GM23338 (cell line): ENCODE measurements around the gene BCAS3. TPM values are rescaled to one million over a fixed set of nuclear protein-coding genes. Genes with fewer than 3 reads are reported as not detected.

Experiments used
- ATAC-seq: fragments of 200-7000 bp; cut with Tn5 transposase; 3 replicates; pipeline ENCODE4 v1.9.1; 2020
- DNase-seq: peaks from one replicate; pipeline ENCODE4 v3.0.0-alpha.2; 2015; ENCODE audit warnings: low spot score
- H2AFZ ChIP-seq: fragments of 200-600 bp; sonication (generic); 2 replicates; pipeline ENCODE4 v1.8.0; 2016; ENCODE audit warnings: antibody characterized with exemption, mild to moderate bottlenecking, moderate library complexity
- H3F3A ChIP-seq: fragments of 200-600 bp; sonication (generic); replicated peaks from 2 replicates; pipeline ENCODE4 v1.8.0; 2017; ENCODE audit warnings: antibody characterized with exemption, mixed run types, low read depth
- H3K27ac ChIP-seq: fragments of 200-600 bp; sonication (generic); 2 replicates; pipeline ENCODE4 v1.6.1; 2016; ENCODE audit warnings: low read depth
- H3K27me3 ChIP-seq: fragments of 200-600 bp; sonication (generic); 2 replicates; pipeline ENCODE4 v1.8.0; 2016; ENCODE audit warnings: mild to moderate bottlenecking, mixed run types, moderate library complexity; ENCODE audit not compliant: insufficient read depth
- H3K36me3 ChIP-seq: fragments of 200-600 bp; sonication (generic); 2 replicates; pipeline ENCODE4 v1.8.0; 2016; ENCODE audit warnings: mild to moderate bottlenecking; ENCODE audit not compliant: insufficient read depth
- H3K4me1 ChIP-seq: fragments of 200-600 bp; sonication (generic); 2 replicates; pipeline ENCODE4 v1.8.0; 2016; ENCODE audit warnings: mild to moderate bottlenecking, moderate library complexity; ENCODE audit not compliant: insufficient read depth
- H3K4me2 ChIP-seq: fragments of 200-600 bp; sonication (generic); 2 replicates; pipeline ENCODE4 v1.7.1; 2017; ENCODE audit warnings: mixed run types
- H3K4me3 ChIP-seq: fragments of 200-600 bp; sonication (generic); 2 replicates; pipeline ENCODE4 v1.6.1; 2016; ENCODE audit warnings: mixed run types
- H3K79me2 ChIP-seq: fragments of 200-600 bp; sonication (generic); replicated peaks from 2 replicates; pipeline ENCODE4 v1.8.0; 2017; ENCODE audit warnings: mild to moderate bottlenecking; ENCODE audit not compliant: insufficient read depth
- H3K9me2 ChIP-seq: fragments of 200-600 bp; sonication (generic); 2 replicates; pipeline ENCODE4 v1.8.0; 2017; ENCODE audit not compliant: insufficient read depth
- H4K20me1 ChIP-seq: fragments of 200-600 bp; sonication (generic); replicated peaks from 2 replicates; pipeline ENCODE4 v1.8.0; 2017; ENCODE audit warnings: mild to moderate bottlenecking; ENCODE audit not compliant: insufficient read depth
- H3K27ac Mint-ChIP-seq: 2 replicates; pipeline ENCODE4 v1.8.0; 2020; ENCODE audit warnings: inconsistent platforms, mild to moderate bottlenecking, moderate library complexity, mixed read lengths
- H3K27me3 Mint-ChIP-seq: 3 replicates; pipeline ENCODE4 v1.8.0; 2022; ENCODE audit warnings: low read depth, mild to moderate bottlenecking, moderate library complexity, mixed read lengths, inconsistent platforms; ENCODE audit not compliant: insufficient read depth, poor library complexity
- H3K36me3 Mint-ChIP-seq: 3 replicates; pipeline ENCODE4 v1.8.0; 2021; ENCODE audit warnings: low read depth, mild to moderate bottlenecking, inconsistent platforms, moderate library complexity, mixed read lengths
- H3K4me1 Mint-ChIP-seq: 3 replicates; pipeline ENCODE4 v1.8.0; 2020; ENCODE audit warnings: mild to moderate bottlenecking, inconsistent platforms, mixed read lengths
- H3K4me3 Mint-ChIP-seq: 3 replicates; pipeline ENCODE4 v1.8.0; 2021; ENCODE audit warnings: moderate library complexity, mild to moderate bottlenecking, inconsistent platforms, mixed read lengths
- H3K9me3 Mint-ChIP-seq: 3 replicates; pipeline ENCODE4 v1.8.0; 2020; ENCODE audit warnings: moderate library complexity, mild to moderate bottlenecking, inconsistent platforms, mixed read lengths
- CREB1 ChIP-seq: fragments of 250-450 bp; sonication (Bioruptor Pico); IDR thresholded peaks from 2 replicates; pipeline ENCODE4 v1.5.0; 2020; ENCODE audit warnings: low read depth, mild to moderate bottlenecking, moderate library complexity
- EZH2phosphoT487 ChIP-seq: fragments of 200-600 bp; sonication (generic); IDR thresholded peaks from one replicate; pipeline ENCODE4 v1.8.1; 2018; ENCODE audit warnings: antibody characterized with exemption; ENCODE audit not compliant: unreplicated experiment
- JUNB ChIP-seq: IDR thresholded peaks from one replicate; pipeline ENCODE4 v1.6.1; 2016; ENCODE audit warnings: antibody characterized with exemption; ENCODE audit not compliant: unreplicated experiment
- POLR2AphosphoS5 ChIP-seq: IDR thresholded peaks from 2 replicates; pipeline ENCODE4 v1.6.1; 2016; ENCODE audit warnings: antibody characterized with exemption, low read depth
- STAT1 ChIP-seq: IDR thresholded peaks from one replicate; pipeline ENCODE4 v1.6.1; 2016; ENCODE audit warnings: antibody characterized with exemption; ENCODE audit not compliant: unreplicated experiment
- polyA plus RNA-seq: library from polyadenylated mRNA; unstranded; fragments of >200 nt; fragmentation: Nextera tagmentation; extraction: Ambion mirVana; gene quantifications from 2 replicates; pipeline ENCODE4 v1.2.1, GENCODE V29; 2016
- total RNA-seq: library from RNA; depleted of rRNA; stranded (reverse); fragments of >200 nt; shearing (Covaris generic); gene quantifications from 2 replicates; pipeline ENCODE4 v1.2.3, GENCODE V29; 2014
- TF ChIP-seq, protein P1 (sequence below): fragments of 250-450 bp; sonication (Bioruptor Pico); IDR thresholded peaks from 2 replicates; pipeline ENCODE4 v1.5.0; 2020; ENCODE audit warnings: mild to moderate bottlenecking, moderate library complexity
- TF ChIP-seq, protein P2 (sequence below): IDR thresholded peaks from 2 replicates; pipeline ENCODE4 v1.6.1; 2016; ENCODE audit warnings: antibody characterized with exemption
- TF ChIP-seq, protein P3 (sequence below), 2 experiments: fragments of 200-600 bp in 1 of 2; sonication (generic) in 1 of 2; conservative IDR thresholded peaks; 2 replicates each; pipeline versions ENCODE4 v1.5.1 to v1.6.1; 2016 to 2017; ENCODE audit warnings: antibody characterized with exemption in 2 of 2, low read depth in 2 of 2, mild to moderate bottlenecking in 2 of 2, moderate library complexity in 1 of 2

Gene BCAS3
- total and polyA plus RNA-seq, 2 experiments from 2014 or later = 8.2 to 28.0 TPM

DNA sequence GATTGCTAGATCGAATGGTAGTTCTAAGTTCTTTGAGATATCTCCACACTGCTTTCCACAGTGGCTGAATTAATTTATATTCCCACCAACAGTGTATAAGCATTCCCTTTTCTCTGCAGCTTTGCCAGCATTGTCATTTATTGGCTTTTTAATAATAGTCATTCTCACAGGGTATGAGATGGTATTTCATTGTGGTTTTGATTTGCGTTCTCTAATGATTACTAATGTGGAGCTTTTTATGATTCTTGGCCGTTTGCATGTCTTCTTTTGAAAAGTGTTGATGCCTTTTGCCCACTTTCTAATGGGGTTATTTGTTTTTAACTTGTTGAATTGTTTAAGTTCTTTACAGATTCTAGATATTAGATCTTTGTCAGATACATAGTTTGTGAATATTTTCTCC, 36.5 kb upstream of the BCAS3 start:
- no peak for DNase-seq
- no peak overlapping the region for H3K4me3 ChIP-seq

More for the DNA sequence above, 36.5 kb upstream of the BCAS3 start:
- no peak overlapping the region for H2AFZ ChIP-seq
- TF ChIP-seq, protein P1, sequence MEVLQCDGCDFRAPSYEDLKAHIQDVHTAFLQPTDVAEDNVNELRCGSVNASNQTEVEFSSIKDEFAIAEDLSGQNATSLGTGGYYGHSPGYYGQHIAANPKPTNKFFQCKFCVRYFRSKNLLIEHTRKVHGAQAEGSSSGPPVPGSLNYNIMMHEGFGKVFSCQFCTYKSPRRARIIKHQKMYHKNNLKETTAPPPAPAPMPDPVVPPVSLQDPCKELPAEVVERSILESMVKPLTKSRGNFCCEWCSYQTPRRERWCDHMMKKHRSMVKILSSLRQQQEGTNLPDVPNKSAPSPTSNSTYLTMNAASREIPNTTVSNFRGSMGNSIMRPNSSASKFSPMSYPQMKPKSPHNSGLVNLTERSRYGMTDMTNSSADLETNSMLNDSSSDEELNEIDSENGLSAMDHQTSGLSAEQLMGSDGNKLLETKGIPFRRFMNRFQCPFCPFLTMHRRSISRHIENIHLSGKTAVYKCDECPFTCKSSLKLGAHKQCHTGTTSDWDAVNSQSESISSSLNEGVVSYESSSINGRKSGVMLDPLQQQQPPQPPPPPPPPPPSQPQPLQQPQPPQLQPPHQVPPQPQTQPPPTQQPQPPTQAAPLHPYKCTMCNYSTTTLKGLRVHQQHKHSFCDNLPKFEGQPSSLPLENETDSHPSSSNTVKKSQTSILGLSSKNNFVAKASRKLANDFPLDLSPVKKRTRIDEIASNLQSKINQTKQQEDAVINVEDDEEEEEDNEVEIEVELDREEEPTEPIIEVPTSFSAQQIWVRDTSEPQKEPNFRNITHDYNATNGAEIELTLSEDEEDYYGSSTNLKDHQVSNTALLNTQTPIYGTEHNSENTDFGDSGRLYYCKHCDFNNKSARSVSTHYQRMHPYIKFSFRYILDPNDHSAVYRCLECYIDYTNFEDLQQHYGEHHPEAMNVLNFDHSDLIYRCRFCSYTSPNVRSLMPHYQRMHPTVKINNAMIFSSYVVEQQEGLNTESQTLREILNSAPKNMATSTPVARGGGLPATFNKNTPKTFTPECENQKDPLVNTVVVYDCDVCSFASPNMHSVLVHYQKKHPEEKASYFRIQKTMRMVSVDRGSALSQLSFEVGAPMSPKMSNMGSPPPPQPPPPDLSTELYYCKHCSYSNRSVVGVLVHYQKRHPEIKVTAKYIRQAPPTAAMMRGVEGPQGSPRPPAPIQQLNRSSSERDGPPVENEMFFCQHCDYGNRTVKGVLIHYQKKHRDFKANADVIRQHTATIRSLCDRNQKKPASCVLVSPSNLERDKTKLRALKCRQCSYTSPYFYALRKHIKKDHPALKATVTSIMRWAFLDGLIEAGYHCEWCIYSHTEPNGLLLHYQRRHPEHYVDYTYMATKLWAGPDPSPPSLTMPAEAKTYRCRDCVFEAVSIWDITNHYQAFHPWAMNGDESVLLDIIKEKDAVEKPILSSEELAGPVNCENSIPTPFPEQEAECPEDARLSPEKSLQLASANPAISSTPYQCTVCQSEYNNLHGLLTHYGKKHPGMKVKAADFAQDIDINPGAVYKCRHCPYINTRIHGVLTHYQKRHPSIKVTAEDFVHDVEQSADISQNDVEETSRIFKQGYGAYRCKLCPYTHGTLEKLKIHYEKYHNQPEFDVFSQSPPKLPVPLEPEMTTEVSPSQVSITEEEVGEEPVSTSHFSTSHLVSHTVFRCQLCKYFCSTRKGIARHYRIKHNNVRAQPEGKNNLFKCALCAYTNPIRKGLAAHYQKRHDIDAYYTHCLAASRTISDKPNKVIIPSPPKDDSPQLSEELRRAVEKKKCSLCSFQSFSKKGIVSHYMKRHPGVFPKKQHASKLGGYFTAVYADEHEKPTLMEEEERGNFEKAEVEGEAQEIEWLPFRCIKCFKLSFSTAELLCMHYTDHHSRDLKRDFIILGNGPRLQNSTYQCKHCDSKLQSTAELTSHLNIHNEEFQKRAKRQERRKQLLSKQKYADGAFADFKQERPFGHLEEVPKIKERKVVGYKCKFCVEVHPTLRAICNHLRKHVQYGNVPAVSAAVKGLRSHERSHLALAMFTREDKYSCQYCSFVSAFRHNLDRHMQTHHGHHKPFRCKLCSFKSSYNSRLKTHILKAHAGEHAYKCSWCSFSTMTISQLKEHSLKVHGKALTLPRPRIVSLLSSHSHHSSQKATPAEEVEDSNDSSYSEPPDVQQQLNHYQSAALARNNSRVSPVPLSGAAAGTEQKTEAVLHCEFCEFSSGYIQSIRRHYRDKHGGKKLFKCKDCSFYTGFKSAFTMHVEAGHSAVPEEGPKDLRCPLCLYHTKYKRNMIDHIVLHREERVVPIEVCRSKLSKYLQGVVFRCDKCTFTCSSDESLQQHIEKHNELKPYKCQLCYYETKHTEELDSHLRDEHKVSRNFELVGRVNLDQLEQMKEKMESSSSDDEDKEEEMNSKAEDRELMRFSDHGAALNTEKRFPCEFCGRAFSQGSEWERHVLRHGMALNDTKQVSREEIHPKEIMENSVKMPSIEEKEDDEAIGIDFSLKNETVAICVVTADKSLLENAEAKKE (CRISPR knock-in tag) = no peak
- TF ChIP-seq, protein P2, sequence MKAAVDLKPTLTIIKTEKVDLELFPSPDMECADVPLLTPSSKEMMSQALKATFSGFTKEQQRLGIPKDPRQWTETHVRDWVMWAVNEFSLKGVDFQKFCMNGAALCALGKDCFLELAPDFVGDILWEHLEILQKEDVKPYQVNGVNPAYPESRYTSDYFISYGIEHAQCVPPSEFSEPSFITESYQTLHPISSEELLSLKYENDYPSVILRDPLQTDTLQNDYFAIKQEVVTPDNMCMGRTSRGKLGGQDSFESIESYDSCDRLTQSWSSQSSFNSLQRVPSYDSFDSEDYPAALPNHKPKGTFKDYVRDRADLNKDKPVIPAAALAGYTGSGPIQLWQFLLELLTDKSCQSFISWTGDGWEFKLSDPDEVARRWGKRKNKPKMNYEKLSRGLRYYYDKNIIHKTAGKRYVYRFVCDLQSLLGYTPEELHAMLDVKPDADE = no peak
- TF ChIP-seq POLR2AphosphoS5 (no peak), STAT1 (no peak), CREB1 (CRISPR knock-in tag) (no peak), EZH2phosphoT487 (no peak), JUNB (no peak)
- TF ChIP-seq, protein P3, sequence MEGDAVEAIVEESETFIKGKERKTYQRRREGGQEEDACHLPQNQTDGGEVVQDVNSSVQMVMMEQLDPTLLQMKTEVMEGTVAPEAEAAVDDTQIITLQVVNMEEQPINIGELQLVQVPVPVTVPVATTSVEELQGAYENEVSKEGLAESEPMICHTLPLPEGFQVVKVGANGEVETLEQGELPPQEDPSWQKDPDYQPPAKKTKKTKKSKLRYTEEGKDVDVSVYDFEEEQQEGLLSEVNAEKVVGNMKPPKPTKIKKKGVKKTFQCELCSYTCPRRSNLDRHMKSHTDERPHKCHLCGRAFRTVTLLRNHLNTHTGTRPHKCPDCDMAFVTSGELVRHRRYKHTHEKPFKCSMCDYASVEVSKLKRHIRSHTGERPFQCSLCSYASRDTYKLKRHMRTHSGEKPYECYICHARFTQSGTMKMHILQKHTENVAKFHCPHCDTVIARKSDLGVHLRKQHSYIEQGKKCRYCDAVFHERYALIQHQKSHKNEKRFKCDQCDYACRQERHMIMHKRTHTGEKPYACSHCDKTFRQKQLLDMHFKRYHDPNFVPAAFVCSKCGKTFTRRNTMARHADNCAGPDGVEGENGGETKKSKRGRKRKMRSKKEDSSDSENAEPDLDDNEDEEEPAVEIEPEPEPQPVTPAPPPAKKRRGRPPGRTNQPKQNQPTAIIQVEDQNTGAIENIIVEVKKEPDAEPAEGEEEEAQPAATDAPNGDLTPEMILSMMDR (conservative IDR thresholded peaks at IDR 0.05; ENCODE audit: low read depth in 2 of 2) = no peak
- ATAC-seq = no peak
- no peak overlapping the region for H3K27ac ChIP-seq
- no peaks in the 10 kb centered on the region for H3K4me1 ChIP-seq
- Mint-ChIP-seq H3K36me3 (no peaks in the 10 kb centered on the region; the same call in none of the 3 replicates), H3K4me3 (no peak overlapping the region), H3K27ac (no peak overlapping the region), H3K27me3 (peaks cover 7% of the 10 kb centered on the region), H3K4me1 (0 out of 3 replicates have a peak, but pooled peaks cover 3% of the 10 kb centered on the region), H3K9me3 (no peaks in the 10 kb centered on the region)
- H3K9me2 ChIP-seq = no peaks in the 10 kb centered on the region
- peaks cover 38% of the 10 kb centered on the region for H3K79me2 ChIP-seq
- H3F3A ChIP-seq = no peaks in the 10 kb centered on the region; the same call in 1 of the 2 replicates
- H3K36me3 ChIP-seq = peaks cover 4% of the 10 kb centered on the region; the same call in 1 of the 2 replicates
- no peaks in the 10 kb centered on the region for H3K27me3 ChIP-seq
- peaks cover 9% of the 10 kb centered on the region for H4K20me1 ChIP-seq
- no peak overlapping the region for H3K4me2 ChIP-seq
